Adrenal gland (tissue), 5 donors: ENCODE results near the gene PLA2G12B.

Experiments
- POLR2A ChIP-seq, 2 donors: fragments of 450-650 bp; IDR thresholded peaks; one replicate each; pipeline ENCODE4 v1.6.1; 2017; ENCODE audit warnings: antibody characterized with exemption in 2 of 2, mild to moderate bottlenecking in 2 of 2, moderate library complexity in 1 of 2
- TF ChIP-seq, protein P1 (sequence below), 6 experiments: fragments of 450-650 bp in 4 of 6; fragments of 200-600 bp in 2 of 6; sonication (generic) in 1 of 6; IDR thresholded peaks; 1 replicate in 5 of 6; 2 replicates in 1 of 6; pipeline versions ENCODE4 v1.5.1 to v1.8.0; 2016 to 2021; ENCODE audit warnings: antibody characterized with exemption in 6 of 6, mild to moderate bottlenecking in 2 of 6, moderate library complexity in 1 of 6
- donor health status: DM: no; HTN: no; CAD: no.

DNA sequence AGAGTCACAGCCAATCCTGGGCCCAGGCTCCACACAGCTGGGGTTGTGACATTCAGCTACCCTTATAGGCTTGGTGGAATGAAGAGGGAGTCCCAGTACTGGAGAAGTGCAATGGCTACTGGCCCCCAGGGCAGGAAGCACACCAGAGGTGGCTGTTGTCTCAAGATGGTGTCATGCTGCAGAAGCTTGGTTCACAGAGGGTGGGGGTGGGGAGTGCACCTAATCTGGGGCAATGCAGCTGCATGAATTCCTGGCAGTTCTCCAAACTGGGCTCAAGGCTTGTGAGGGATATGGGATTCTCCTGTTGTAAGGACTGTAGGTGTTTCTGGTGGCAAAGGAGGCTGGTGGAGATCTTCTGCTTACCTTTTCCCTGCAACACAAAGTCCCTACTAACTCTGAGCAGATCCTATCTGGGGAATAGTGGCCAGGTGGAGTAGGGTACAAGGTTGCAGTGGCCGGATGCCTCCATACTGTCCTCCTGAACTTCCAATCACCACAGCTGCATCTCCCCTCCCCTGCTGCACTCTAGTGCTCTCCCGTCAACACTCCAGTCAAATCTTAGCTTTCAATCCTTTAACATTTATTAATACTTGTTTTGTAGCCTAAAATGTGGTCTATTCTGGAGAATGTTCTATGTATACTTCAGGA lies 27.4 kb upstream of the PLA2G12B start:
- TF ChIP-seq, protein P1, sequence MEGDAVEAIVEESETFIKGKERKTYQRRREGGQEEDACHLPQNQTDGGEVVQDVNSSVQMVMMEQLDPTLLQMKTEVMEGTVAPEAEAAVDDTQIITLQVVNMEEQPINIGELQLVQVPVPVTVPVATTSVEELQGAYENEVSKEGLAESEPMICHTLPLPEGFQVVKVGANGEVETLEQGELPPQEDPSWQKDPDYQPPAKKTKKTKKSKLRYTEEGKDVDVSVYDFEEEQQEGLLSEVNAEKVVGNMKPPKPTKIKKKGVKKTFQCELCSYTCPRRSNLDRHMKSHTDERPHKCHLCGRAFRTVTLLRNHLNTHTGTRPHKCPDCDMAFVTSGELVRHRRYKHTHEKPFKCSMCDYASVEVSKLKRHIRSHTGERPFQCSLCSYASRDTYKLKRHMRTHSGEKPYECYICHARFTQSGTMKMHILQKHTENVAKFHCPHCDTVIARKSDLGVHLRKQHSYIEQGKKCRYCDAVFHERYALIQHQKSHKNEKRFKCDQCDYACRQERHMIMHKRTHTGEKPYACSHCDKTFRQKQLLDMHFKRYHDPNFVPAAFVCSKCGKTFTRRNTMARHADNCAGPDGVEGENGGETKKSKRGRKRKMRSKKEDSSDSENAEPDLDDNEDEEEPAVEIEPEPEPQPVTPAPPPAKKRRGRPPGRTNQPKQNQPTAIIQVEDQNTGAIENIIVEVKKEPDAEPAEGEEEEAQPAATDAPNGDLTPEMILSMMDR (IDR thresholded peaks at IDR 0.05), result no peak
- no peak for TF ChIP-seq POLR2A (IDR thresholded peaks at IDR 0.05)
